Peyer's patch (tissue), 4 donors: Measurements from ENCODE around the gene FCRL5.

Experiments used
- CTCF ChIP-seq, 6 experiments: fragments of 450-650 bp in 4 of 6; fragments of 200-600 bp in 2 of 6; sonication (generic) in 1 of 6; IDR thresholded peaks; one replicate each; pipeline ENCODE4 v1.5.1; 2017 to 2019; ENCODE audit warnings: antibody characterized with exemption in 6 of 6, mild to moderate bottlenecking in 3 of 6, moderate library complexity in 1 of 6
- POLR2A ChIP-seq, 2 donors: fragments of 450-650 bp; IDR thresholded peaks; one replicate each; pipeline ENCODE4 v1.5.1; 2017; ENCODE audit warnings: antibody characterized with exemption in 2 of 2, mild to moderate bottlenecking in 2 of 2, moderate library complexity in 2 of 2

DNA sequence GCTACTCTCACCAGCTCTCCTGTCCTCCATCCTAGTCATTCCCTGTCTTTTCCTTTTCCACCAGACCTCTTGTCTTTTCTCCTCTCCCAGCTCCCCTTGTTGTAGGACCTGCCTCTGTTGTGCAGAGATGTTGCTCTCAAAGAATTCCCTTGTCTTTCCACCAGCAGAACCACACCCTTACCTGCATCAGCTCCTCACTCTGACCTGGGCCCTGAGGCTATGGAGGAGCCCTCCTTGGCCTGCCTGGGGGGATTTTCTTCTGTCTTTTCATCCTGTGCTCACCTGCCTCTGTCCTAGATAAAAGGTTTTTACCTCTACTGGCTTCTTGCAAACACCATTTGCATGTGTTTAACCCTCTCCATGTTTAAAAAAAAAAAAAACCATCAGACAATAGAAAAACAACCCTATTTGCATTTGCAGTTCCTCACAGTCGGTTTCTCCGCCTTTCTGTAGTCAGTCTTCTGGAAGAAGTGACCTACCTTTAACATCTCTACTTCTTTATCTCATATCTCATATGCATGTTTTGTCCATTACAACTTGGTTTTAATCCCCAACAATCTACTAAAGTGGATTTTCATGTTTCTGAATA, 12.1 kb downstream of the FCRL5 start:
- TF ChIP-seq CTCF (IDR thresholded peaks at IDR 0.05) (no peak), POLR2A (IDR thresholded peaks at IDR 0.05) (no peak)
